Suprapubic skin (tissue), 4 donors: Measurements from ENCODE around the gene ELL. TPM values are rescaled to one million over a fixed set of nuclear protein-coding genes. Genes with fewer than 3 reads are reported as not detected.

Experiments used
- DNase-seq, 2 donors: peaks; one replicate each; pipeline ENCODE4 v3.0.0-alpha.2; 2019; ENCODE audit warnings: low spot score in 2 of 2
- H3K27ac ChIP-seq: fragments of 200-600 bp; sonication (generic); one replicate; pipeline ENCODE4 v1.5.1; 2019
- H3K27me3 ChIP-seq: fragments of 200-600 bp; sonication (generic); one replicate; pipeline ENCODE4 v1.5.1; 2019
- H3K36me3 ChIP-seq: fragments of 200-600 bp; sonication (generic); one replicate; pipeline ENCODE4 v1.5.1; 2019
- H3K4me1 ChIP-seq: fragments of 200-600 bp; sonication (generic); one replicate; pipeline ENCODE4 v1.5.1; 2019
- H3K4me3 ChIP-seq: fragments of 200-600 bp; sonication (generic); one replicate; pipeline ENCODE4 v1.5.1; 2019; ENCODE audit warnings: mild to moderate bottlenecking
- H3K9me3 ChIP-seq: fragments of 200-600 bp; sonication (generic); one replicate; pipeline ENCODE4 v1.5.1; 2019
- EP300 ChIP-seq: sonication (generic); formaldehyde crosslinking; IDR thresholded peaks from one replicate; pipeline ENCODE4 v1.6.1; 2017; ENCODE audit warnings: antibody characterized with exemption
- POLR2A ChIP-seq, 2 donors: fragments of 450-650 bp; IDR thresholded peaks; one replicate each; pipeline ENCODE4 v1.6.1; 2017; ENCODE audit warnings: antibody characterized with exemption in 2 of 2, mild to moderate bottlenecking in 2 of 2, moderate library complexity in 2 of 2
- POLR2AphosphoS5 ChIP-seq, 3 donors: sonication (generic); formaldehyde crosslinking; IDR thresholded peaks; one replicate each; pipeline ENCODE4 v1.6.1; 2017; ENCODE audit warnings: antibody characterized with exemption in 3 of 3
- WGBS: methylation state at CpG from one replicate; pipeline ENCODE4 v1.1.5; 2018; 5-methylcytosine and 5-hydroxymethylcytosine counted together
- total RNA-seq, 4 donors: library from RNA; depleted of rRNA; stranded (reverse); fragments of >200 nt; gene quantifications; one replicate each; pipeline ENCODE4 v1.1.0, GENCODE V29; 2016
- TF ChIP-seq, protein P1 (sequence below), 2 donors: fragments of 200-600 bp in 1 of 2; fragments of 450-650 bp in 1 of 2; sonication (generic) in 1 of 2; IDR thresholded peaks; one replicate each; pipeline ENCODE4 v1.5.1; 2016 to 2019; ENCODE audit warnings: antibody characterized with exemption in 2 of 2, mild to moderate bottlenecking in 1 of 2, moderate library complexity in 1 of 2

Gene ELL
- total RNA-seq, 4 donors from 2014 or later: 27.0 to 59.5 (median 36.9) TPM

GRCh38 chr19:18490728-18491127 is 31.1 kb downstream of the ELL start:
- no peak for DNase-seq
- TF ChIP-seq POLR2AphosphoS5 (IDR thresholded peaks at IDR 0.05) (no peak), EP300 (no peak), POLR2A (IDR thresholded peaks at IDR 0.05) (no peak)
- TF ChIP-seq, protein P1, sequence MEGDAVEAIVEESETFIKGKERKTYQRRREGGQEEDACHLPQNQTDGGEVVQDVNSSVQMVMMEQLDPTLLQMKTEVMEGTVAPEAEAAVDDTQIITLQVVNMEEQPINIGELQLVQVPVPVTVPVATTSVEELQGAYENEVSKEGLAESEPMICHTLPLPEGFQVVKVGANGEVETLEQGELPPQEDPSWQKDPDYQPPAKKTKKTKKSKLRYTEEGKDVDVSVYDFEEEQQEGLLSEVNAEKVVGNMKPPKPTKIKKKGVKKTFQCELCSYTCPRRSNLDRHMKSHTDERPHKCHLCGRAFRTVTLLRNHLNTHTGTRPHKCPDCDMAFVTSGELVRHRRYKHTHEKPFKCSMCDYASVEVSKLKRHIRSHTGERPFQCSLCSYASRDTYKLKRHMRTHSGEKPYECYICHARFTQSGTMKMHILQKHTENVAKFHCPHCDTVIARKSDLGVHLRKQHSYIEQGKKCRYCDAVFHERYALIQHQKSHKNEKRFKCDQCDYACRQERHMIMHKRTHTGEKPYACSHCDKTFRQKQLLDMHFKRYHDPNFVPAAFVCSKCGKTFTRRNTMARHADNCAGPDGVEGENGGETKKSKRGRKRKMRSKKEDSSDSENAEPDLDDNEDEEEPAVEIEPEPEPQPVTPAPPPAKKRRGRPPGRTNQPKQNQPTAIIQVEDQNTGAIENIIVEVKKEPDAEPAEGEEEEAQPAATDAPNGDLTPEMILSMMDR (IDR thresholded peaks at IDR 0.05): no peak
- no peaks in the 10 kb centered on the region for H3K27me3 ChIP-seq
- no peak overlapping the region for H3K27ac ChIP-seq
- H3K9me3 ChIP-seq: no peaks in the 10 kb centered on the region
- H3K4me3 ChIP-seq: no peak overlapping the region
- peaks cover 64% of the 10 kb centered on the region for H3K4me1 ChIP-seq
- WGBS: 94% methylated on average over 6 of the region's 6 CpGs
- H3K36me3 ChIP-seq: no peaks in the 10 kb centered on the region

GRCh38 chr19:18489627-18490184 is 32.2 kb downstream of the ELL start:
- no peak overlapping the region for H3K27ac ChIP-seq
- TF ChIP-seq, protein P1 (IDR thresholded peaks at IDR 0.05): no peak
- no peak for TF ChIP-seq EP300
- DNase-seq: no peak
- H3K4me1 ChIP-seq: peaks cover 63% of the 10 kb centered on the region
- WGBS: 98% methylated on average over 13 of the region's 14 CpGs
- no peaks in the 10 kb centered on the region for H3K36me3 ChIP-seq
- H3K4me3 ChIP-seq: no peak overlapping the region
- H3K9me3 ChIP-seq: no peaks in the 10 kb centered on the region
- no peaks in the 10 kb centered on the region for H3K27me3 ChIP-seq

- Histone ChIP-seq H3K4me1 (peaks cover 57% of the 10 kb centered on the region), H3K36me3 (no peaks in the 10 kb centered on the region), H3K27me3 (no peaks in the 10 kb centered on the region), H3K4me3 (no peak overlapping the region), H3K9me3 (no peaks in the 10 kb centered on the region), H3K27ac (no peak overlapping the region)
- 67% methylated on average over 14 of the region's 22 CpGs for WGBS
- TF ChIP-seq, protein P1 (IDR thresholded peaks at IDR 0.05): no peak
- TF ChIP-seq POLR2AphosphoS5 (IDR thresholded peaks at IDR 0.05) (no peak), EP300 (no peak), POLR2A (IDR thresholded peaks at IDR 0.05) (no peak)
- DNase-seq: no peak
These were observed 32.8 kb downstream of the ELL start for GRCh38 chr19:18488838-18489626.

DNA sequence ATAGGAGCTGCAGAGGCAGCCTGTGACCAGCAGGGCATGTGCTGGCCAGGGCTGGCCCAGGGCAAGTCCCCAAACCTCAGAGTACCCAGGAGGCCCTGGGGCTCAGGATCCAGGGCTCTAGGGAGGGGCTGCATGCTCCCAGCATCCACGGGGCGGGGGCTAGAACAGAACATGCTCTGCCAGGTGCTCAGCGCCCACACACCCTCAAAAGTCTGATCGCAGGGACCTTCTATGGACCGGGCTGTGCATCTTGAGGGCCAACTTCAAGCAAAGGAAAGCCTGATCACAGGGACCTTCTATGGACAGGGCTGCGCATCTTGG is 33.5 kb downstream of the ELL start:
- no peak for DNase-seq
- H3K9me3 ChIP-seq: no peaks in the 10 kb centered on the region
- no peak overlapping the region for H3K4me3 ChIP-seq
- no peak overlapping the region for H3K27ac ChIP-seq
- no peaks in the 10 kb centered on the region for H3K36me3 ChIP-seq
- no CpG with 5 or more reads among the region's 6 CpGs for WGBS
- no peak for TF ChIP-seq POLR2AphosphoS5 (IDR thresholded peaks at IDR 0.05)
- TF ChIP-seq, protein P1 (IDR thresholded peaks at IDR 0.05): peak in 1 of 2 donors; percentile 61
- TF ChIP-seq EP300: no peak
- TF ChIP-seq POLR2A (IDR thresholded peaks at IDR 0.05): no peak
- peaks cover 57% of the 10 kb centered on the region for H3K4me1 ChIP-seq
- H3K27me3 ChIP-seq: no peaks in the 10 kb centered on the region

GRCh38 chr19:18487576-18488402 is 34.1 kb downstream of the ELL start:
- H3K4me1 ChIP-seq: peaks cover 58% of the 10 kb centered on the region
- no peak overlapping the region for H3K27ac ChIP-seq

More at GRCh38 chr19:18487576-18488402, 34.1 kb downstream of the ELL start:
- Histone ChIP-seq H3K27me3 (no peaks in the 10 kb centered on the region), H3K36me3 (no peaks in the 10 kb centered on the region), H3K9me3 (no peaks in the 10 kb centered on the region), H3K4me3 (no peak overlapping the region)
- TF ChIP-seq, protein P1 (IDR thresholded peaks at IDR 0.05): peak in 1 of 2 donors; percentile 7
- no peak for TF ChIP-seq POLR2AphosphoS5 (IDR thresholded peaks at IDR 0.05)
- WGBS: 82% methylated on average over 7 of the region's 17 CpGs
- no peak for DNase-seq
